Panc1 (cell line): ENCODE data around the gene ERFL.

Source experiments
- TF ChIP-seq, protein P1 (sequence below), 2 experiments: IDR thresholded peaks; 2 replicates each; pipeline ENCODE4 v1.6.1; 2011 to 2012; ENCODE audit warnings: low read depth in 2 of 2, control low read depth in 1 of 2, low read length in 1 of 2, mild to moderate bottlenecking in 1 of 2, moderate library complexity in 1 of 2; ENCODE audit not compliant: insufficient read depth in 1 of 2
- TF ChIP-seq, protein P2 (sequence below): fragments of 450-650 bp; IDR thresholded peaks from 2 replicates; pipeline ENCODE4 v1.5.1; 2017; ENCODE audit warnings: mild to moderate bottlenecking

DNA sequence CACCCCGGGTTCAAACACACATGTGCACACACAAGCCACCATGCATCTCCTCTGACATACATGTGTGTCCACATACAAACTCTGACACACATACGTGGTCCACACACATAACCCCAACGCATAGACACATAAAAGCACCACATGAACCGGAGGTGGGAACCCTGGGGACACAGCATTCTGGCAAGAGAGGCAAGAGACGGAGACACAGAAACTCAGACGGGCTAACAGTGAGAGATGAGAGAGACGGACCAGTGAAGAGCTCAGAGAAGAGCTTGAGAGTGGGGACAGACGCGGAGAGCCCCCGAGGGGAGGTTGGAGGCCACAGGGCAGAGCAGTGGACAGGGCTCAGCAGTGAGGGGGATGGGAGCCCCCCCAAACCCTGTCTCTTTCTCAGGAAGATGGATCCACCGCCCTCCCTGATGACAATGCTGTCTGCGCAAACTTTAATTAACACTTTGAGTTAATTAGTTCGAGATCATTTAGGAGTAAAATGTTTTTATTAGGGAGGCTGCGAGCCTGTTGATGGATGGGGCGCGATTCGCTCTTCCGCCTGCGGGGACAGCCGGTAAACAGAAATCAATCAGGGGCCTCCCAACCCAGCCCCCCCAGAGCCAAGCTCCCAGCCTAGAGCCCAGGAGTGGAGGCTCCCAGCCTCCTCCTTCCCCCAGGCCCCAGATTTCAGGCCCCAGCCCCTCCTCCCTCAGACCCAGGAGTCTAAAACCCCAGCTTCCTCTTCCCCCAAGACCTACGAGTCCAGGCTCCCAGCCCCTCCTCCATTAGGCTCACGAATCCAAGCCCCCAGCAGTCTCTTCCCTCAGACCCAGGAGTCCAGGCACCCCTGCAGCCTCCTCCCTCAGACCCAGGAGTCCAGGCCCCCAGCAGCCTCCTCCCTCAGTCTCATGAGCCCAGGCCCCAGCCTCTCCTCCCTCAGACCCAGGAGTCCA lies 9.5 kb upstream of the ERFL start:
- TF ChIP-seq, protein P1, sequence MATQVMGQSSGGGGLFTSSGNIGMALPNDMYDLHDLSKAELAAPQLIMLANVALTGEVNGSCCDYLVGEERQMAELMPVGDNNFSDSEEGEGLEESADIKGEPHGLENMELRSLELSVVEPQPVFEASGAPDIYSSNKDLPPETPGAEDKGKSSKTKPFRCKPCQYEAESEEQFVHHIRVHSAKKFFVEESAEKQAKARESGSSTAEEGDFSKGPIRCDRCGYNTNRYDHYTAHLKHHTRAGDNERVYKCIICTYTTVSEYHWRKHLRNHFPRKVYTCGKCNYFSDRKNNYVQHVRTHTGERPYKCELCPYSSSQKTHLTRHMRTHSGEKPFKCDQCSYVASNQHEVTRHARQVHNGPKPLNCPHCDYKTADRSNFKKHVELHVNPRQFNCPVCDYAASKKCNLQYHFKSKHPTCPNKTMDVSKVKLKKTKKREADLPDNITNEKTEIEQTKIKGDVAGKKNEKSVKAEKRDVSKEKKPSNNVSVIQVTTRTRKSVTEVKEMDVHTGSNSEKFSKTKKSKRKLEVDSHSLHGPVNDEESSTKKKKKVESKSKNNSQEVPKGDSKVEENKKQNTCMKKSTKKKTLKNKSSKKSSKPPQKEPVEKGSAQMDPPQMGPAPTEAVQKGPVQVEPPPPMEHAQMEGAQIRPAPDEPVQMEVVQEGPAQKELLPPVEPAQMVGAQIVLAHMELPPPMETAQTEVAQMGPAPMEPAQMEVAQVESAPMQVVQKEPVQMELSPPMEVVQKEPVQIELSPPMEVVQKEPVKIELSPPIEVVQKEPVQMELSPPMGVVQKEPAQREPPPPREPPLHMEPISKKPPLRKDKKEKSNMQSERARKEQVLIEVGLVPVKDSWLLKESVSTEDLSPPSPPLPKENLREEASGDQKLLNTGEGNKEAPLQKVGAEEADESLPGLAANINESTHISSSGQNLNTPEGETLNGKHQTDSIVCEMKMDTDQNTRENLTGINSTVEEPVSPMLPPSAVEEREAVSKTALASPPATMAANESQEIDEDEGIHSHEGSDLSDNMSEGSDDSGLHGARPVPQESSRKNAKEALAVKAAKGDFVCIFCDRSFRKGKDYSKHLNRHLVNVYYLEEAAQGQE (IDR thresholded peaks at IDR 0.05; ENCODE audit: insufficient read depth in 1 of 2, low read depth in 2 of 2, low read length in 1 of 2) = no peak
- TF ChIP-seq, protein P2, sequence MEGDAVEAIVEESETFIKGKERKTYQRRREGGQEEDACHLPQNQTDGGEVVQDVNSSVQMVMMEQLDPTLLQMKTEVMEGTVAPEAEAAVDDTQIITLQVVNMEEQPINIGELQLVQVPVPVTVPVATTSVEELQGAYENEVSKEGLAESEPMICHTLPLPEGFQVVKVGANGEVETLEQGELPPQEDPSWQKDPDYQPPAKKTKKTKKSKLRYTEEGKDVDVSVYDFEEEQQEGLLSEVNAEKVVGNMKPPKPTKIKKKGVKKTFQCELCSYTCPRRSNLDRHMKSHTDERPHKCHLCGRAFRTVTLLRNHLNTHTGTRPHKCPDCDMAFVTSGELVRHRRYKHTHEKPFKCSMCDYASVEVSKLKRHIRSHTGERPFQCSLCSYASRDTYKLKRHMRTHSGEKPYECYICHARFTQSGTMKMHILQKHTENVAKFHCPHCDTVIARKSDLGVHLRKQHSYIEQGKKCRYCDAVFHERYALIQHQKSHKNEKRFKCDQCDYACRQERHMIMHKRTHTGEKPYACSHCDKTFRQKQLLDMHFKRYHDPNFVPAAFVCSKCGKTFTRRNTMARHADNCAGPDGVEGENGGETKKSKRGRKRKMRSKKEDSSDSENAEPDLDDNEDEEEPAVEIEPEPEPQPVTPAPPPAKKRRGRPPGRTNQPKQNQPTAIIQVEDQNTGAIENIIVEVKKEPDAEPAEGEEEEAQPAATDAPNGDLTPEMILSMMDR = no peak; the same call in 1 of the 2 replicates
